ENCODE results near the gene P3H1.

The P3H1 gene

GRCh38 chr1:42739753-42740700 lies 26.8 kb downstream of the P3H1 start, which contains the start of gene CLDN19:
Gene CLDN19, minus strand, starts transcription at chr1:42740236. Its CDS starts 173 bp downstream, at chr1:42740063.
- DNase-seq = no peak
- H3K4me3 ChIP-seq (ENCODE audit: low read depth, low read length) = no peak within 1 kb of the TSS

GRCh38 chr1:42738678-42739226 lies 28.1 kb downstream of the P3H1 start:
- Histone ChIP-seq H3K36me3 (no peaks in the 10 kb centered on the region), H3K27me3 (no peaks in the 10 kb centered on the region), H3K4me1 (no peaks in the 10 kb centered on the region), H3K9me3 (no peaks in the 10 kb centered on the region), H3K4me3 (ENCODE audit: low read depth, low read length) (no peak overlapping the region)
- DNase-seq = no peak
- no peak for TF ChIP-seq CTCF (IDR thresholded peaks at IDR 0.05; ENCODE audit: low read depth, low read length)

More at GRCh38 chr1:42739753-42740700, 26.8 kb downstream of the P3H1 start, which contains the start of gene CLDN19:
- H3K4me1 ChIP-seq = no peaks in the 10 kb centered on the region
- no peaks in the 10 kb centered on the region for H3K9me3 ChIP-seq
- TF ChIP-seq CTCF (IDR thresholded peaks at IDR 0.05; ENCODE audit: low read depth, low read length) = no peak
- no peaks in the 10 kb centered on the region for H3K27me3 ChIP-seq
- H3K36me3 ChIP-seq = no peaks in the 10 kb centered on the region

- Histone ChIP-seq H3K9me3 (no peaks in the 10 kb centered on the region), H3K4me3 (ENCODE audit: low read depth, low read length) (no peak overlapping the region), H3K36me3 (no peaks in the 10 kb centered on the region), H3K27me3 (no peaks in the 10 kb centered on the region), H3K4me1 (no peaks in the 10 kb centered on the region)
- TF ChIP-seq CTCF (IDR thresholded peaks at IDR 0.05; ENCODE audit: low read depth, low read length) = no peak
- no peak for DNase-seq
These were observed 28.7 kb downstream of the P3H1 start for GRCh38 chr1:42737986-42738677.

GRCh38 chr1:42737257-42737656 lies 29.6 kb downstream of the P3H1 start:
- no peak for DNase-seq
- H3K4me1 ChIP-seq = no peaks in the 10 kb centered on the region
- no peaks in the 10 kb centered on the region for H3K36me3 ChIP-seq

GRCh38 chr1:42736571-42737200 lies 30.1 kb downstream of the P3H1 start:
- no peaks in the 10 kb centered on the region for H3K36me3 ChIP-seq

More at GRCh38 chr1:42737257-42737656, 29.6 kb downstream of the P3H1 start:
- no peak for TF ChIP-seq CTCF (IDR thresholded peaks at IDR 0.05; ENCODE audit: low read depth, low read length)
- no peak overlapping the region for H3K4me3 ChIP-seq (ENCODE audit: low read depth, low read length)
- H3K9me3 ChIP-seq = no peaks in the 10 kb centered on the region
- H3K27me3 ChIP-seq = no peaks in the 10 kb centered on the region

More at GRCh38 chr1:42736571-42737200, 30.1 kb downstream of the P3H1 start:
- Histone ChIP-seq H3K4me3 (ENCODE audit: low read depth, low read length) (no peak overlapping the region), H3K9me3 (no peaks in the 10 kb centered on the region), H3K4me1 (no peaks in the 10 kb centered on the region), H3K27me3 (no peaks in the 10 kb centered on the region)
- no peak for DNase-seq
- no peak for TF ChIP-seq CTCF (IDR thresholded peaks at IDR 0.05; ENCODE audit: low read depth, low read length)
